NCI-H2107 treated with DMSO at 0.1 percent for 48 hours (cell line): ENCODE results near the gene SYMPK.

Experiments used
- DNase-seq: peaks from one replicate; lab custom pipeline; 2025; ENCODE audit not compliant: unreplicated experiment; lab: John Stamatoyannopoulos, UW

Gene SYMPK

DNA sequence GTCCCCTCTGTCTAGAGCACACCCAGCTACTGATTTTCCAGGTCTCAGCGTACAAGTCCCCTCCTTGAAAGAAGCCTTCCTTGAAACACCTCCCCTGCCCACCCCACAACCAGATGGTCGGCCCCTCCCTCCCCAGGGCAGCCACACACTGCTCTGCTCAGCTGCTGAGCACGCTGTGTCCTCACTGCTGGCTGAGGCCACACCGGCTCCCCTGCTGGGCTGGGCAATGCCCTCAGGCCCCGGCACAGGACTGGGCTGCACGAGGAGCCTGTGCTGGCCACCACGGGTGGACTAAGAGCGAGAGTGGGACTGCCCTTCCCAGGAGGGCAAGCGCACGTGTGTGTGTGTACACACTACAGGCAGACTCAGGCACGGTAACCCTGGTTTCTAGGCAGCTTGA lies 36.0 kb downstream of the SYMPK start:
- no peak for DNase-seq

- no peak for DNase-seq
Observed at GRCh38 chr19:45825917-45826893, 36.7 kb downstream of the SYMPK start.

GRCh38 chr19:45825263-45825605 lies 37.7 kb downstream of the SYMPK start:
- DNase-seq, result no peak

- no peak for DNase-seq
Observed at GRCh38 chr19:45824531-45825262, 38.2 kb downstream of the SYMPK start.

DNA sequence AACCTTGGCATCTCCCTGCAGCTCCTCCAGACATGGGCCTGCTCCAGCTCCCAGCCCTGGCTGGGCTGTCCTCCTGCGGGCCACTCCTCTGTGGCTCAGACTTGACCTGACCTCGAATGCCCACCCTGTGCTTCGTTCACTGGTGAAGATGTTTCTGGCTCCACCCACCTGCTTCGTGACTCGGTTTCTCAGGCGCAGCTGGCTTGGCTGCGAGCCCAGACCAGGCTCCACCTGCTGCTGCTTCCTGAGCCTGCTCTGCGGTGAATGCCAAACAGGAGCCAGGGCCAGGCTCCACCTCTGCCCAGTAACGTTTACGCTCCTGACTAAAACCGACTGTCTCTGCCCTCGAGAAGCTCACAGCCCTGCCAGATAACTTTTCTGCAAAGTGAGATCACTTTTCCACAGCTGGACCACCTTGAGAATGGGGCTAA lies 38.9 kb downstream of the SYMPK start:
- peak; percentile 77 for DNase-seq

GRCh38 chr19:45823182-45823581 lies 39.8 kb downstream of the SYMPK start:
- DNase-seq, result no peak

- no peak for DNase-seq
Observed at GRCh38 chr19:45822716-45823115, 40.2 kb downstream of the SYMPK start.

GRCh38 chr19:45821570-45821969 lies 41.4 kb downstream of the SYMPK start:
- no peak for DNase-seq

GRCh38 chr19:45821103-45821521 lies 41.8 kb downstream of the SYMPK start:
- DNase-seq, result no peak

DNA sequence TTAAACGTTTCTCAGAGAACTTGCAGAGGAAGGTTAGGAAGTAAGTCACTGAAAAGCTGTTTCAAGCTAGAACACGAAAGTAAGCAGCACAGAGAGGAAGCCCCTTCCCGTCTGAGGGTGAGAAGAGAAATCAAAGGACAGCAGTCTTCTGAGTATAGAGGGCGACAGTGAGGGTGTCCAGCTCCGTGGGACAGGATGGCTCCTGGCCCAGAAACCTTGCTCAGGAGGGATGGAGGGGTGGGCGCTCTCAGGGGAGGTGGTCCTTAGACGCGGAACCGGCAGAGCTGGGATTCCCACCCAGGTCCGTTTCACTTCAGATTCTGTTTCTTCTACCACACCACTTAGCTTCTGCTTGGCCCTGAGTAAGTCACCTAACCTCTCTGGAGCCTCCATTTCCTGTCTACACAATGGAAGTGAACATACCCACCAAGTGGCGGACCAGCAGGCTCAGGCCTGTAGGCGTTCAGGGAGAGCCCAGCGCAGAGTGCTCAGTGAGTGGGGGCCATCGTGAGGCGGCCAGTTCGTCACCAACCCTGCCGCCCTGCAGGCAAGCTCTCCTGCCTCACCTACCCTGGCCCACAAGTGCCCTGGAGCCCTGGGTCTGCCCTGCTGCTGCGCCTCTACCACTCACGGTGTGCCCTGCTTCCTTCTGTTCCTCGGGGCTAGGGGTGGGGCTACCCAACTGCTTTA lies 42.4 kb downstream of the SYMPK start:
- no peak for DNase-seq

DNA sequence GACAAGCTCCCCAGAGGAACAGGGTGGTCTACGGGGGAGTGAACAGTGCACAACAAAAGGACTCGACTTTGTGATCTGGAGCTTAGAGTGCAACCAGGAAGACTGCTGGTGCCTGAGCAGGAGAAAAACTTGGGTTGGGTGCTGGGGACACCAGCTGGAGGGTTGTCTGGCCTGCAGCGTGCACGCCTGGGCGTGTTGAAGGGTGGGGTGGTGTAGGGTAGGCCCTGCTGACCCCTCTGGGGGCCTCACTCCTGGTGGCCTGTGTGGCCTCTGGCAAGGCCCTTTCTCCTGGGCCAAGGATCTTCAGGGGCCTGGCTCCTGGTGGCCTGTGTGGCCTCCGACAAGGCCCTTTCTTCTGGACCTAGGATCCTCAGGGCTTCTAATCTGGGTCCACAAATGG lies 43.2 kb downstream of the SYMPK start:
- no peak for DNase-seq

- no peak for DNase-seq
Observed at GRCh38 chr19:45817725-45818301, 45.1 kb downstream of the SYMPK start.

GRCh38 chr19:45817010-45817724 lies 45.8 kb downstream of the SYMPK start:
- DNase-seq, result peak; percentile 78

DNA sequence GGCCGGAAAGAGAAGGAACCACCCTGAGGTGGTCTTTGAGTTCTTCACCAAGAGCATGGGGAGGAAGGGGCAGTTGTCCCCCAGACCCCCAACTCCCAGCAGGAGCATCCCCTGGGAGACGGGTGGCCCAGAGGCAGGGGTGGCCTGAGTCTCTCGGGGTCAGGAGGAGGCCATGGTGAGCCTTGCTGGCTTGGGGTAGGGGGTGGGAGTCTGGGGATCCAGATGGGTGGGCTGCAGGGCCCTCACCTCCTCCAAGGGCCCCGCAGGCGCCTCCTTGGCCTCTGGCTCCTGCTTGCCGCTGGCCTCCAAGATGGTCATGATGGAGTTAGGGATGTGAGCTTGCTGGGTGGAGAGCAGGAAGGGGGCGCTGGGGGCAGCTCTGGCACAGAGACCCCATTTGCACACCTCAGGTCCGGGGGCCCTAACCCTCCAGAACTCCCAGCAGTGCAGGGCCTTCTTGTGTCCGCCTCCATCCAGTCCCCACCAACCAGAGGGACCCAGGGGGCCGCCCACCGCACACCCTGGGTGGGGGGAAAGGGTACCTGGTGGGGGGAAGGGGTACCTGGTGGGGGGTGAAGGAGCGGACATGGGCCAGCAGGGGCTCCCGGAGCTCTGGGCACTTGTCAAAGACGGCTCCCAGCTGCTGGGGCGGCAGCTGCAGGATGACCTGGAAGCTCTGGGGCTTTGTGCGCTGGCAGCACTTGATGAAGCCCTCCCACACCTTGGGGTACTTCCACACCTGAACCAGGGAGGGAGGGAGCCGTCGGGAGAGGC lies 46.5 kb downstream of the SYMPK start:
- DNase-seq, result no peak

GRCh38 chr19:45815481-45816216 lies 47.3 kb downstream of the SYMPK start:
- no peak for DNase-seq

- DNase-seq, result no peak
Observed at GRCh38 chr19:45814851-45815480, 48.0 kb downstream of the SYMPK start, which contains the start of gene RSPH6A. Gene RSPH6A, minus strand, starts transcription at chr19:45815308. Its CDS starts 132 bp downstream, at chr19:45815176.

- DNase-seq, result no peak
Observed at GRCh38 chr19:45814166-45814780, 48.7 kb downstream of the SYMPK start.

DNA sequence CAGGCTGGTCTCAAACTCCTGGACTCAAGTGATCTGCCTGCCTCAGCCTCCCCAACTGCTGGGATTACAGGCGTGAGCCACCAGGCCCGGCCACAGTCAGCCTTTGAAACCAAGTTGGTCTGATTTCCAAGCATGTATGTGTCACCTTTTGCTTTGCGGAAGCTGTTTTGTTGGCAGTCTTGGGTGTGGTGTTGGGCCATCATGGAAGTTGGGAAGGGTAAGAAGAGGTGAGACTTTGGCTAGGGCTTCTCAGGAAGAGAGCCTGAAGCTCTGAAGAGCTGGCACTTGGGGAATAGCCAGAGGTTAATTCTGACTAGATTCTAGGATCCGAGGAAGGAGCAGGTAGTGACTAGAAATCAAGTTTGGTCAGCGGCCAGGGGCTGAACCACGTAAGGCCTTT lies 50.6 kb downstream of the SYMPK start:
- DNase-seq, result no peak
